Measurements from ENCODE around the gene ZMYND11.

Gene ZMYND11
- 91.0 to 110 (median 96.8) reads per million in 3 donors for total RNA-seq

GRCh38 chr10:135132-135600 lies at the start of gene ZMYND11:
Gene ZMYND11, plus strand, starts transcription at chr10:135455. Its CDS starts 44,558 bp downstream, at chr10:180013.
- H3K9me3 ChIP-seq (ENCODE audit: control insufficient read depth, low read length) = no peaks in the 10 kb centered on the region
- H3K4me1 ChIP-seq (ENCODE audit: control insufficient read depth, insufficient read depth, low read length, poor library complexity, severe bottlenecking) = peaks cover 13% of the 10 kb centered on the region
- peak within 1 kb of the TSS; percentile 83 for H3K27ac ChIP-seq (ENCODE audit: insufficient read depth, low read length, poor library complexity, severe bottlenecking)
- no peaks in the 10 kb centered on the region for H3K36me3 ChIP-seq (ENCODE audit: control insufficient read depth, insufficient read depth, low read length)
- DNase-seq = peak; percentile 46 to 57 (median 53)
- peak within 1 kb of the TSS; percentile 84 for H3K4me3 ChIP-seq (ENCODE audit: insufficient read depth, low read depth, low read length, poor library complexity, severe bottlenecking)
- H3K27me3 ChIP-seq (replicated peaks; ENCODE audit: control insufficient read depth, insufficient read depth, low read length, poor library complexity, severe bottlenecking) = no peaks in the 10 kb centered on the region

- no peak for DNase-seq
- H3K36me3 ChIP-seq (ENCODE audit: control insufficient read depth, insufficient read depth, low read length) = no peaks in the 10 kb centered on the region
- no peaks in the 10 kb centered on the region for H3K27me3 ChIP-seq (replicated peaks; ENCODE audit: control insufficient read depth, insufficient read depth, low read length, poor library complexity, severe bottlenecking)
- no peak overlapping the region for H3K27ac ChIP-seq (ENCODE audit: insufficient read depth, low read length, poor library complexity, severe bottlenecking)
- no peaks in the 10 kb centered on the region for H3K4me1 ChIP-seq (ENCODE audit: control insufficient read depth, insufficient read depth, low read length, poor library complexity, severe bottlenecking)
- H3K4me3 ChIP-seq (ENCODE audit: insufficient read depth, low read depth, low read length, poor library complexity, severe bottlenecking) = no peak overlapping the region
- no peaks in the 10 kb centered on the region for H3K9me3 ChIP-seq (ENCODE audit: control insufficient read depth, low read length)
These were observed 49.2 kb upstream of the ZMYND11 start for GRCh38 chr10:86031-86430.

GRCh38 chr10:87177-88080 lies 47.8 kb upstream of the ZMYND11 start:
- no peak overlapping the region for H3K27ac ChIP-seq (ENCODE audit: insufficient read depth, low read length, poor library complexity, severe bottlenecking)
- no peak overlapping the region for H3K4me3 ChIP-seq (ENCODE audit: insufficient read depth, low read depth, low read length, poor library complexity, severe bottlenecking)
- no peaks in the 10 kb centered on the region for H3K9me3 ChIP-seq (ENCODE audit: control insufficient read depth, low read length)
- no peaks in the 10 kb centered on the region for H3K27me3 ChIP-seq (replicated peaks; ENCODE audit: control insufficient read depth, insufficient read depth, low read length, poor library complexity, severe bottlenecking)
- no peaks in the 10 kb centered on the region for H3K36me3 ChIP-seq (ENCODE audit: control insufficient read depth, insufficient read depth, low read length)
- H3K4me1 ChIP-seq (ENCODE audit: control insufficient read depth, insufficient read depth, low read length, poor library complexity, severe bottlenecking) = no peaks in the 10 kb centered on the region
- no peak for DNase-seq

- H3K27me3 ChIP-seq (replicated peaks; ENCODE audit: control insufficient read depth, insufficient read depth, low read length, poor library complexity, severe bottlenecking) = no peaks in the 10 kb centered on the region
- no peak overlapping the region for H3K27ac ChIP-seq (ENCODE audit: insufficient read depth, low read length, poor library complexity, severe bottlenecking)
- H3K4me1 ChIP-seq (ENCODE audit: control insufficient read depth, insufficient read depth, low read length, poor library complexity, severe bottlenecking) = no peaks in the 10 kb centered on the region
- no peak for DNase-seq
- no peaks in the 10 kb centered on the region for H3K9me3 ChIP-seq (ENCODE audit: control insufficient read depth, low read length)
- H3K36me3 ChIP-seq (ENCODE audit: control insufficient read depth, insufficient read depth, low read length) = no peaks in the 10 kb centered on the region
- no peak overlapping the region for H3K4me3 ChIP-seq (ENCODE audit: insufficient read depth, low read depth, low read length, poor library complexity, severe bottlenecking)
These were observed 47.0 kb upstream of the ZMYND11 start for GRCh38 chr10:88253-88652.

GRCh38 chr10:89248-89647 lies 46.0 kb upstream of the ZMYND11 start:
- Histone ChIP-seq H3K4me1 (ENCODE audit: control insufficient read depth, insufficient read depth, low read length, poor library complexity, severe bottlenecking) (no peaks in the 10 kb centered on the region), H3K27me3 (replicated peaks; ENCODE audit: control insufficient read depth, insufficient read depth, low read length, poor library complexity, severe bottlenecking) (no peaks in the 10 kb centered on the region), H3K36me3 (ENCODE audit: control insufficient read depth, insufficient read depth, low read length) (no peaks in the 10 kb centered on the region), H3K9me3 (ENCODE audit: control insufficient read depth, low read length) (no peaks in the 10 kb centered on the region), H3K4me3 (ENCODE audit: insufficient read depth, low read depth, low read length, poor library complexity, severe bottlenecking) (no peak overlapping the region), H3K27ac (ENCODE audit: insufficient read depth, low read length, poor library complexity, severe bottlenecking) (no peak overlapping the region)
- DNase-seq = no peak

- H3K36me3 ChIP-seq (ENCODE audit: control insufficient read depth, insufficient read depth, low read length) = no peaks in the 10 kb centered on the region
- no peak overlapping the region for H3K4me3 ChIP-seq (ENCODE audit: insufficient read depth, low read depth, low read length, poor library complexity, severe bottlenecking)
- no peaks in the 10 kb centered on the region for H3K27me3 ChIP-seq (replicated peaks; ENCODE audit: control insufficient read depth, insufficient read depth, low read length, poor library complexity, severe bottlenecking)
- H3K4me1 ChIP-seq (ENCODE audit: control insufficient read depth, insufficient read depth, low read length, poor library complexity, severe bottlenecking) = no peaks in the 10 kb centered on the region
- no peaks in the 10 kb centered on the region for H3K9me3 ChIP-seq (ENCODE audit: control insufficient read depth, low read length)
- DNase-seq = no peak
- no peak overlapping the region for H3K27ac ChIP-seq (ENCODE audit: insufficient read depth, low read length, poor library complexity, severe bottlenecking)
These were observed 45.1 kb upstream of the ZMYND11 start for GRCh38 chr10:90161-90560.

GRCh38 chr10:91313-91712 lies 43.9 kb upstream of the ZMYND11 start:
- Histone ChIP-seq H3K27me3 (replicated peaks; ENCODE audit: control insufficient read depth, insufficient read depth, low read length, poor library complexity, severe bottlenecking) (no peaks in the 10 kb centered on the region), H3K27ac (ENCODE audit: insufficient read depth, low read length, poor library complexity, severe bottlenecking) (no peak overlapping the region), H3K4me3 (ENCODE audit: insufficient read depth, low read depth, low read length, poor library complexity, severe bottlenecking) (no peak overlapping the region), H3K4me1 (ENCODE audit: control insufficient read depth, insufficient read depth, low read length, poor library complexity, severe bottlenecking) (no peaks in the 10 kb centered on the region), H3K9me3 (ENCODE audit: control insufficient read depth, low read length) (peaks cover 7% of the 10 kb centered on the region), H3K36me3 (ENCODE audit: control insufficient read depth, insufficient read depth, low read length) (no peaks in the 10 kb centered on the region)
- DNase-seq = no peak

GRCh38 chr10:92153-92552 lies 43.1 kb upstream of the ZMYND11 start:
- H3K27me3 ChIP-seq (replicated peaks; ENCODE audit: control insufficient read depth, insufficient read depth, low read length, poor library complexity, severe bottlenecking) = no peaks in the 10 kb centered on the region
- no peaks in the 10 kb centered on the region for H3K36me3 ChIP-seq (ENCODE audit: control insufficient read depth, insufficient read depth, low read length)
- peaks cover 7% of the 10 kb centered on the region for H3K9me3 ChIP-seq (ENCODE audit: control insufficient read depth, low read length)
- H3K4me1 ChIP-seq (ENCODE audit: control insufficient read depth, insufficient read depth, low read length, poor library complexity, severe bottlenecking) = no peaks in the 10 kb centered on the region
- no peak for DNase-seq
- H3K27ac ChIP-seq (ENCODE audit: insufficient read depth, low read length, poor library complexity, severe bottlenecking) = no peak overlapping the region
- no peak overlapping the region for H3K4me3 ChIP-seq (ENCODE audit: insufficient read depth, low read depth, low read length, poor library complexity, severe bottlenecking)

GRCh38 chr10:92846-93245 lies 42.4 kb upstream of the ZMYND11 start:
- Histone ChIP-seq H3K36me3 (ENCODE audit: control insufficient read depth, insufficient read depth, low read length) (no peaks in the 10 kb centered on the region), H3K27me3 (replicated peaks; ENCODE audit: control insufficient read depth, insufficient read depth, low read length, poor library complexity, severe bottlenecking) (no peaks in the 10 kb centered on the region), H3K27ac (ENCODE audit: insufficient read depth, low read length, poor library complexity, severe bottlenecking) (no peak overlapping the region), H3K4me1 (ENCODE audit: control insufficient read depth, insufficient read depth, low read length, poor library complexity, severe bottlenecking) (no peaks in the 10 kb centered on the region), H3K9me3 (ENCODE audit: control insufficient read depth, low read length) (peaks cover 7% of the 10 kb centered on the region), H3K4me3 (ENCODE audit: insufficient read depth, low read depth, low read length, poor library complexity, severe bottlenecking) (no peak overlapping the region)
- no peak for DNase-seq

GRCh38 chr10:94613-95012 lies 40.6 kb upstream of the ZMYND11 start:
- Histone ChIP-seq H3K4me3 (ENCODE audit: insufficient read depth, low read depth, low read length, poor library complexity, severe bottlenecking) (no peak overlapping the region), H3K27me3 (replicated peaks; ENCODE audit: control insufficient read depth, insufficient read depth, low read length, poor library complexity, severe bottlenecking) (no peaks in the 10 kb centered on the region), H3K27ac (ENCODE audit: insufficient read depth, low read length, poor library complexity, severe bottlenecking) (no peak overlapping the region), H3K36me3 (ENCODE audit: control insufficient read depth, insufficient read depth, low read length) (no peaks in the 10 kb centered on the region), H3K4me1 (ENCODE audit: control insufficient read depth, insufficient read depth, low read length, poor library complexity, severe bottlenecking) (no peaks in the 10 kb centered on the region), H3K9me3 (ENCODE audit: control insufficient read depth, low read length) (peaks cover 7% of the 10 kb centered on the region)
- no peak for DNase-seq

All from effector memory CD4-positive, alpha-beta T cell (primary cell).